ENCODE results near the gene IL1RAPL2.
"Not testable (repeated sequence)": the region's sequence is repeated elsewhere in the genome, so short reads cannot be mapped to it uniquely, and the experiment has no call there.

The IL1RAPL2 gene

GRCh38 chrX:104677517-104677916 is 111.5 kb downstream of the IL1RAPL2 start:
- DNase-seq (ENCODE audit: low read depth), result not testable (repeated sequence)

- DNase-seq (ENCODE audit: low read depth), result no peak
Measured at GRCh38 chrX:104679175-104679574, 113.2 kb downstream of the IL1RAPL2 start.

GRCh38 chrX:104681214-104681613 is 115.2 kb downstream of the IL1RAPL2 start:
- no peak for DNase-seq (ENCODE audit: low read depth)

GRCh38 chrX:104684077-104684476 is 118.1 kb downstream of the IL1RAPL2 start:
- DNase-seq (ENCODE audit: low read depth), result no peak

GRCh38 chrX:104695593-104695992 is 129.6 kb downstream of the IL1RAPL2 start:
- DNase-seq (ENCODE audit: low read depth), result no peak

GRCh38 chrX:104696667-104697066 is 130.7 kb downstream of the IL1RAPL2 start:
- DNase-seq (ENCODE audit: low read depth), result no peak

GRCh38 chrX:104697294-104697693 is 131.3 kb downstream of the IL1RAPL2 start:
- no peak for DNase-seq (ENCODE audit: low read depth)

GRCh38 chrX:104707042-104707441 is 141.0 kb downstream of the IL1RAPL2 start:
- no peak for DNase-seq (ENCODE audit: low read depth)

GRCh38 chrX:104707572-104707971 is 141.6 kb downstream of the IL1RAPL2 start:
- no peak for DNase-seq (ENCODE audit: low read depth)

- no peak for DNase-seq (ENCODE audit: low read depth)
Measured at GRCh38 chrX:104712515-104712914, 146.5 kb downstream of the IL1RAPL2 start.

- no peak for DNase-seq (ENCODE audit: low read depth)
Measured at GRCh38 chrX:104721854-104722253, 155.9 kb downstream of the IL1RAPL2 start.

GRCh38 chrX:104728456-104728855 is 162.5 kb downstream of the IL1RAPL2 start:
- no peak for DNase-seq (ENCODE audit: low read depth)

- no peak for DNase-seq (ENCODE audit: low read depth)
Measured at GRCh38 chrX:104742355-104742754, 176.4 kb downstream of the IL1RAPL2 start.

GRCh38 chrX:104745152-104745551 is 179.2 kb downstream of the IL1RAPL2 start:
- no peak for DNase-seq (ENCODE audit: low read depth)

- no peak for DNase-seq (ENCODE audit: low read depth)
Measured at GRCh38 chrX:104749951-104750610, 184.1 kb downstream of the IL1RAPL2 start.

GRCh38 chrX:104762641-104763040 is 196.6 kb downstream of the IL1RAPL2 start:
- DNase-seq (ENCODE audit: low read depth), result no peak

GRCh38 chrX:104789784-104790183 is 223.8 kb downstream of the IL1RAPL2 start:
- no peak for DNase-seq (ENCODE audit: low read depth)

GRCh38 chrX:104795804-104796203 is 229.8 kb downstream of the IL1RAPL2 start:
- no peak for DNase-seq (ENCODE audit: low read depth)

GRCh38 chrX:104803219-104803618 is 237.2 kb downstream of the IL1RAPL2 start:
- DNase-seq (ENCODE audit: low read depth), result no peak

- DNase-seq (ENCODE audit: low read depth), result no peak
Measured at GRCh38 chrX:104806346-104806745, 240.3 kb downstream of the IL1RAPL2 start.

- DNase-seq (ENCODE audit: low read depth), result peak; percentile 14
Measured at GRCh38 chrX:104833401-104833800, 267.4 kb downstream of the IL1RAPL2 start.

GRCh38 chrX:104842646-104843045 is 276.6 kb downstream of the IL1RAPL2 start:
- no peak for DNase-seq (ENCODE audit: low read depth)

- no peak for DNase-seq (ENCODE audit: low read depth)
Measured at GRCh38 chrX:104852241-104852640, 286.2 kb downstream of the IL1RAPL2 start.

- DNase-seq (ENCODE audit: low read depth), result no peak
Measured at GRCh38 chrX:104854188-104854587, 288.2 kb downstream of the IL1RAPL2 start.

All from fibroblast of the conjunctiva (primary cell).